HepG2 (cell line): ENCODE measurements around the gene ITGAE. TPM values are rescaled to one million over a fixed set of nuclear protein-coding genes. Genes with fewer than 3 reads are reported as not detected.

ENCODE experiments used
- ATF1 ChIP-seq: IDR thresholded peaks from 2 replicates; pipeline ENCODE4 v1.6.1; 2016; ENCODE audit warnings: mild to moderate bottlenecking, control low read depth
- CERS6 ChIP-seq: sonication (generic); formaldehyde crosslinking; IDR thresholded peaks from 2 replicates; pipeline ENCODE4 v1.5.0; 2020; ENCODE audit warnings: missing genetic modification reagents
- EZH2 ChIP-seq: conservative IDR thresholded peaks from 2 replicates; pipeline ENCODE4 v1.6.1; 2012; ENCODE audit warnings: mild to moderate bottlenecking, low read depth, low read length, moderate library complexity
- FOXO1 ChIP-seq: sonication (generic); formaldehyde crosslinking; IDR thresholded peaks from 2 replicates; pipeline ENCODE4 v1.4.0; 2020; ENCODE audit warnings: missing genetic modification reagents
- GRHL1 ChIP-seq: sonication (generic); formaldehyde crosslinking; conservative IDR thresholded peaks from 2 replicates; pipeline ENCODE4 v1.8.0; 2022; ENCODE audit warnings: missing genetic modification reagents
- HDAC6 ChIP-seq: fragments of 200-600 bp; sonication (generic); IDR thresholded peaks from 2 replicates; pipeline ENCODE4 v1.7.0; 2017; ENCODE audit warnings: mild to moderate bottlenecking, antibody characterized with exemption, low read length, low read depth
- HIVEP1 ChIP-seq: sonication (generic); formaldehyde crosslinking; IDR thresholded peaks from 2 replicates; pipeline ENCODE4 v1.4.0; 2020; ENCODE audit warnings: mild to moderate bottlenecking, missing genetic modification reagents
- HNRNPUL1 ChIP-seq: fragments of 200-400 bp; formaldehyde crosslinking; IDR thresholded peaks from 2 replicates; pipeline ENCODE4 v1.6.1; 2017; ENCODE audit warnings: low read depth, mild to moderate bottlenecking, low read length, moderate library complexity
- HOXD1 ChIP-seq: sonication (generic); formaldehyde crosslinking; IDR thresholded peaks from 2 replicates; pipeline ENCODE4 v1.5.0; 2020; ENCODE audit warnings: missing genetic modification reagents
- JUNB ChIP-seq: sonication (generic); formaldehyde crosslinking; IDR thresholded peaks from 2 replicates; pipeline ENCODE4 v1.8.0; 2022; ENCODE audit warnings: missing genetic modification reagents, mild to moderate bottlenecking, borderline replicate concordance
- KAT2B ChIP-seq: fragments of 150-350 bp; IDR thresholded peaks from 2 replicates; pipeline ENCODE4 v1.6.1; 2014; ENCODE audit warnings: low read depth, low read length, borderline replicate concordance
- MAF1 ChIP-seq: sonication (generic); formaldehyde crosslinking; IDR thresholded peaks from 2 replicates; pipeline ENCODE4 v1.5.0; 2020; ENCODE audit warnings: missing genetic modification reagents, borderline replicate concordance
- NFIC ChIP-seq: IDR thresholded peaks from 2 replicates; pipeline ENCODE4 v1.6.1; 2012; ENCODE audit warnings: mild to moderate bottlenecking, low read length, inconsistent platforms
- PCBP2 ChIP-seq: fragments of 200-400 bp; formaldehyde crosslinking; optimal IDR thresholded peaks from 2 replicates; pipeline ENCODE3; 2018; ENCODE audit warnings: low read length, low read depth; ENCODE audit not compliant: poor library complexity, severe bottlenecking
- SIX4 ChIP-seq: sonication (generic); formaldehyde crosslinking; IDR thresholded peaks from 2 replicates; pipeline ENCODE4 v1.4.0; 2020; ENCODE audit warnings: missing genetic modification reagents
- SKI ChIP-seq: fragments of 450-650 bp; IDR thresholded peaks from one replicate; pipeline ENCODE4 v1.6.1; 2018; ENCODE audit warnings: mild to moderate bottlenecking; ENCODE audit not compliant: partially characterized antibody
- SNAI1 ChIP-seq: sonication (generic); formaldehyde crosslinking; IDR thresholded peaks from 2 replicates; pipeline ENCODE4 v1.5.0; 2020; ENCODE audit warnings: mild to moderate bottlenecking, missing genetic modification reagents, borderline replicate concordance
- SRSF1 ChIP-seq: fragments of 200-400 bp; formaldehyde crosslinking; optimal IDR thresholded peaks from 2 replicates; pipeline ENCODE3; 2017; ENCODE audit warnings: mild to moderate bottlenecking, low read depth, low read length, moderate library complexity
- TAF15 ChIP-seq: fragments of 200-400 bp; formaldehyde crosslinking; IDR thresholded peaks from one replicate; pipeline ENCODE4 v1.6.1; 2018; ENCODE audit warnings: mild to moderate bottlenecking, low read depth, low read length; ENCODE audit not compliant: poor library complexity, severe bottlenecking
- TBX3 ChIP-seq: fragments of 450-650 bp; IDR thresholded peaks from 2 replicates; pipeline ENCODE4 v1.6.1; 2017; ENCODE audit warnings: antibody characterized with exemption, mild to moderate bottlenecking, inconsistent platforms, borderline replicate concordance
- ZBTB14 ChIP-seq: sonication (generic); formaldehyde crosslinking; IDR thresholded peaks from 2 replicates; pipeline ENCODE4 v1.4.0; 2020; ENCODE audit warnings: missing genetic modification reagents
- ZMAT3 ChIP-seq: sonication (generic); formaldehyde crosslinking; conservative IDR thresholded peaks from 2 replicates; pipeline ENCODE4 v1.7.0; 2021; ENCODE audit warnings: missing genetic modification reagents
- ZNF30 ChIP-seq: sonication (generic); formaldehyde crosslinking; IDR thresholded peaks from 2 replicates; pipeline ENCODE4 v1.5.0; 2020; ENCODE audit warnings: mild to moderate bottlenecking, missing genetic modification reagents
- ZNF335 ChIP-seq: sonication (generic); formaldehyde crosslinking; IDR thresholded peaks from 2 replicates; pipeline ENCODE4 v1.4.0; 2020; ENCODE audit warnings: missing genetic modification reagents
- ZNF33A ChIP-seq: sonication (generic); formaldehyde crosslinking; IDR thresholded peaks from 2 replicates; pipeline ENCODE4 v1.5.1; 2020; ENCODE audit warnings: missing genetic modification reagents, mild to moderate bottlenecking, moderate library complexity, borderline replicate concordance
- ZNF354B ChIP-seq: sonication (generic); formaldehyde crosslinking; IDR thresholded peaks from 2 replicates; pipeline ENCODE4 v1.8.0; 2022; ENCODE audit warnings: mild to moderate bottlenecking, missing genetic modification reagents
- ZNF619 ChIP-seq: sonication (generic); formaldehyde crosslinking; IDR thresholded peaks from 2 replicates; pipeline ENCODE4 v1.4.0; 2020; ENCODE audit warnings: mild to moderate bottlenecking, missing genetic modification reagents
- ZNF878 ChIP-seq: sonication (generic); formaldehyde crosslinking; IDR thresholded peaks from 2 replicates; pipeline ENCODE4 v1.8.1; 2023; ENCODE audit warnings: mild to moderate bottlenecking, missing genetic modification reagents, moderate library complexity
- polyA plus RNA-seq, 8 experiments: library from polyadenylated mRNA; depleted of rRNA in 3 of 8; stranded (reverse) in 7 of 8; unstranded in 1 of 8; fragments of >200 nt; fragmentation: Illumina TruSeq in 4 of 8; extraction: Trizol in 4 of 8; gene quantifications; 2 replicates each; pipeline versions ENCODE4 v1.2.1 to v1.2.3, GENCODE V29; 2011 to 2016; ENCODE audit warnings: low read depth in 4 of 8, missing spikeins in 1 of 8, mixed read lengths in 1 of 8; ENCODE audit not compliant: insufficient read depth in 1 of 8
- total RNA-seq, 5 experiments: library from RNA; depleted of rRNA; stranded (reverse); fragments of >200 nt; fragmentation: Illumina TruSeq; extraction: Trizol; gene quantifications; 2 replicates each; pipeline ENCODE4 v1.2.3, GENCODE V29; 2016; ENCODE audit warnings: low read depth in 1 of 5

ITGAE gene
- total and polyA plus RNA-seq, 2 of the 13 experiments (the other 11 are each of a cell fraction or from before 2014, with no cell fraction given), result 42.3 to 49.0 TPM

- TF ChIP-seq ZBTB14 (peak; percentile 78), HNRNPUL1 (0 out of 2 replicates have a peak, but pooled peaks have one; percentile 33), GRHL1 (CRISPR knock-in tag) (no peak), KAT2B (no peak), ZMAT3 (CRISPR knock-in tag) (peak; percentile 59; the same call in 1 of the 2 replicates), SKI (peak; percentile 45), ZNF354B (0 out of 2 replicates have a peak, but pooled peaks have one; percentile 75), SIX4 (peak; percentile 45; the same call in 1 of the 2 replicates), HOXD1 (no peak), ZNF878 (CRISPR knock-in tag) (no peak), TBX3 (peak; percentile 42; the same call in 1 of the 2 replicates), CERS6 (no peak), PCBP2 (no peak), JUNB (CRISPR knock-in tag) (no peak), SRSF1 (peak; percentile 20), ZNF619 (CRISPR knock-in tag) (no peak), FOXO1 (CRISPR knock-in tag) (peak; percentile 76), ZNF33A (CRISPR knock-in tag) (no peak), HIVEP1 (CRISPR knock-in tag) (peak; percentile 79), SNAI1 (CRISPR knock-in tag) (peak; percentile 97), TAF15 (no peak), ZNF335 (CRISPR knock-in tag) (0 out of 2 replicates have a peak, but pooled peaks have one; percentile 45), MAF1 (CRISPR knock-in tag) (0 out of 2 replicates have a peak, but pooled peaks have one; percentile 45), NFIC (no peak), ATF1 (CRISPR knock-in tag) (peak; percentile 22; the same call in 1 of the 2 replicates), HDAC6 (no peak), ZNF30 (CRISPR knock-in tag) (no peak), EZH2 (no peak)
These were observed 77.2 kb downstream of the ITGAE start, which contains the start of gene HASPIN (continued) for GRCh38 chr17:3723556-3724377.
